Pulmonary artery endothelial cell (primary cell): ENCODE measurements around the gene MYT1. TPM values are rescaled to one million over a fixed set of nuclear protein-coding genes. Genes with fewer than 3 reads are reported as not detected.
"Not testable (repeated sequence)": the region's sequence is repeated elsewhere in the genome, so short reads cannot be mapped to it uniquely, and the experiment has no call there.

ENCODE experiments used
- DNase-seq: peaks from one replicate; pipeline ENCODE4 v3.0.0-alpha.2; 2011; ENCODE audit warnings: low read depth, low spot score
- total RNA-seq: library from RNA; depleted of rRNA; stranded (reverse); fragments of >200 nt; gene quantifications from 2 replicates; pipeline ENCODE4 v1.2.3, GENCODE V29; 2014

MYT1 gene
- total RNA-seq, 1 donor from 2014 or later: not detected

DNA sequence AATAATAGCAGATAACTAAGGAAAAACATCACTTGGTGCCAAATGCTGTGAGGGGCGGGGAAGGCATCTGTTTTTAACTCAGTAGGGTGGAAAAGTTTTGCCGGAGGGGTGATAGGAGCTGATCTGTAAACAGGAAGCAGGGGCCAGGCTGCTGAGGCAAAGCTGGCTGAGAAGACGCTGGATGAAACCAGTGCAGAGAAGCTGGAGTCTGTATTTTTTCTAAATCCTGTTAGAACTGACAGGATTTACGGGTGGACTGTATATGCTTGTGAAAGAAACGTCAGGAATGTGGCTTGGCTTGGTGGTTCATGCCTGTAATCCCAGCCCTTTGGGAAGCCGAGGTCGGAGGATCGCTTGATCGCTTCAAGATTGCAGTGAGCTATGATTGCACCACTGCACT is 96.9 kb downstream of the MYT1 start:
- DNase-seq: no peak

DNA sequence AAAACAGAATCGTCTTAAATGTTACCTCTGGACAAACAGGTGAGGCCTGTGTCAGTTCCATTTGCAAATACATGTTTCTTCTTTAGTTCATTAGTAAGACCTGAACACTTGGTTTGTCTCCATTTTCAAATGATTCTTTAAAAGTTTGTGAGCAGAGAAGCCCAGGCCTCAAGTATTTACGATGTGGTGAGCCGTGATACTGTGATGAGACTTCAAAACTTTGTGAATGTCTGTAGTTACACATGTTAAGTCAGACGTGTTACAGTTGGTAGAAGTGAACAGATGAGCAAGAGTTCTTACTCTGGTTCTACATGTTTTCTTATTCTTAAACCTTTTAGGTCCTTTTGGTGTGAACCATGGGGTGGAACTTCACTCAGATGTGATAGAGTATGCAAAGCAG is 99.8 kb downstream of the MYT1 start:
- no peak for DNase-seq

DNA sequence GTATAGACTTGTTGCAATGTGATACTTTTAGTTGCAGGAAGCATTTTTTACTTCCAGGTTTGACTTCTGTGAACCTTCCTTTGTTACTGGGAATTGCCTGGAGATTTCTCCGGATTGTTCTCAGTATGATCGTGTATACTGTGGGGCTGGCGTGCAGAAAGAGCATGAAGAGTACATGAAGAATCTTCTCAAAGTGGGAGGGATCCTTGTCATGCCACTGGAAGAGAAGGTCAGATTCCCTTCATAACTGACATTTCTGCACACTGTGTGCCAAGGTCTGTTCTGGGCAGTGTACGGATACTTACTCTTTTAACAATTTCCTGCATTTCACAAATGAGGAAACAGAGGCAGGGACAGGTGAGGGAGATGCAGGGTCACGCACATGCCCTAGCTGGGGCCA is 100.9 kb downstream of the MYT1 start:
- DNase-seq: no peak

DNA sequence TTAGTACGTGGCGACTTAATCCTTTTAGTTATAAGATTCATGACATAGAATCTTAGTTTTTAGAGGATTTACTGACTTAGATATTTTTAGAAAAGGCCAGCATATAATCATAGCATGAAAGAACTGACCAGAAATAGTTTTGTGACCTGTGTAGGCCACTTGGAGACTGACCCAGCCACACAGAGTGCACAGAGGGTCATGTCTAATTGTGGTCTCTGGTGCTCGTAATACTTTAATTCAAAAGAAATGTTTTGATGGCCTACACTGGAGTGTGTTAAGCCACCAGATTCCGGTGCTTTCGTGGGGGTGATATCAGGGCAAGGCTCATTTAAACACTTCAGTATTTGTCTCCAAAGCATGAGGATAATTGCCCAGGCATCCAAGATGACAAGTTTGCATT is 102.7 kb downstream of the MYT1 start:
- no peak for DNase-seq

DNA sequence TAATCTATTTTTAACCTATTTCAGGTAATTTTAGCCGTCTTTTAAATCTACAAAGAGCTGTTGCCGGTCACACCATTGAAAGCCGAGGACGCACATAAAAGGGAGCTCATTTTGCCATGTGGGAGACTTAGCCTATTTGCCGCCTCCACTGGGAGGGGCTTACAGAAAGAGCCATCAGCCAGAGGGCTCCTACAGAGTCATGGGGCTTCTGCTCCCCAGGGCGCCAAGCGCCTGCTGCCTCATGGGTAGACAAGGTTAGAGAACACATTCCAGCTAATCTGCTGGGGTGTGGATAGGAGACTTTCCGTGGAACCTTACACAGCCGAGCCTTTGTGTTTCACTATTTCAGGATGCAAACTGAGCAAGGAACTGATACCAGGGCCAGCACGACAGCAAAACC is 103.9 kb downstream of the MYT1 start:
- DNase-seq: no peak

DNA sequence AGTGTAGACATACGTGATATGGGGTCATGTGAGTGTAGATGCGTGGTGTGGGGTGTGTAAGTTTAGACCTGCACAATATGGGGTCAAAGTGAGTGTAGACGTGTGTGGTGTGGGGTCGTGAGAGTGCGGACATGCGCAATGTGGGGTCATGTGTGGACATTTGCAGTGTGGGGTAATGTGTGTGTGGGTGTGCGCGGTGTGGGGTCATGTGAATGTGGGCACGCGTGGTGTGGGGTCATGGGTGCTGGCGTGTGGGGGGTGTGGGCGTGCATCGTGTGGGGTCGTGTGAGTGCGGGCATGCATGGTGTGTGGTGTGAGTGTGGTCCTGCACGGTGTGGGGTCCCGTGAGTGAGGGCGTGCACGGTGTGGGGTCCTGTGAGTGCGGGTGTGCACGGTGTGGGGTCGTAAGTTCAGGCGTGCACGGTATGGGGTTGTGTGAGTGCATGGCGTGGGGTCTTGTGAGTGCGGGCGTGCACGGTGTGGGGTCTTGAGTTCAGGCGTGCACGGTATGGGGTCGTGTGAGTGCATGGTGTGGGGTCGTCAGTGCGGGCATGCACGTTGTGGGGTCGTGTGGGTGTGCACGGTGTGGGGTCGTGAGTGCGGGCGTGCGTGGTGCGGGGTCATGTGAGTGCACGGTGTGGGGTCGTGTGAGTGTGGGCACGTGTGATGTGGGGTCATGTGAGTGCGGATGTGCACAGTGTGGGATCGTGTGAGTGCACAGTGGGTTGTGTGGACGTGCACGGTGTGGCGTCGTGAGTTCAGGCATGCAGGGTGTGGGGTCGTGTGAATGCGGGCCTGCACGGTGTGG is 105.6 kb downstream of the MYT1 start:
- no peak for DNase-seq

DNA sequence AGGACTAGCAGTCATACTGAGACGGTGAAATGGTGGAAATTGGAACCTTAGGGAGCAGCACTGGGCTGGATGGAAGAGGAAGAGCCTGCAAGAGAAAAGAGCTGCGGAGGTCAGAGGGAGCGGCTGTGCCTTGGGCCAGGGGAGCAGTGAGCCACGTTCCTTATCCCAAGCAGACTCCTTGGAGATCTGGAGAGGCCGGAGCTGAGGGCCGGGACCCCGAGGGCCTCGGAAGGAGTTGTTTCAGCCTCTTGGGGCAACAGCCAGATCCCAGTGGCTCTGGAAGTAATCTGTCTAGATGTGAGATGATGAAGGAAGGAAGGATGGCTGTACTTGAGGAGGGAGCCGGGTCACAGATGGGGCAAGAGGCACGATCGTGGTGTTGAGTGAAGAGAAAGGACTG is 107.4 kb downstream of the MYT1 start:
- no peak for DNase-seq

DNA sequence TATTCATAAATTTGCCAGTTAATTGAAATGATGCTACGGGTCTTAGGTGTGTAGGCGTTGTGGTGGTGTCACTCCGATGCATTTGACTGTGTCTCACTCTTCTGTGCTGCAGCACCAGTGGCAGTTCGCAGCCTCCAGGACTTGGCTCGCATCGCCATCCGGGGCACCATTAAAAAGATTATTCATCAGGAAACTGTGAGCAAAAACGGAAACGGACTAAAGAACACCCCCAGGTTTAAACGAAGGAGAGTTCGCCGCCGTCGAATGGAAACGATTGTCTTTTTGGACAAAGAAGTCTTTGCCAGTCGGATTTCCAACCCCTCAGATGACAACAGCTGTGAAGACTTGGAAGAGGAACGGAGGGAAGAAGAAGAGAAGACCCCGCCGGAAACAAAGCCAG is 108.9 kb downstream of the MYT1 start:
- no peak for DNase-seq

DNA sequence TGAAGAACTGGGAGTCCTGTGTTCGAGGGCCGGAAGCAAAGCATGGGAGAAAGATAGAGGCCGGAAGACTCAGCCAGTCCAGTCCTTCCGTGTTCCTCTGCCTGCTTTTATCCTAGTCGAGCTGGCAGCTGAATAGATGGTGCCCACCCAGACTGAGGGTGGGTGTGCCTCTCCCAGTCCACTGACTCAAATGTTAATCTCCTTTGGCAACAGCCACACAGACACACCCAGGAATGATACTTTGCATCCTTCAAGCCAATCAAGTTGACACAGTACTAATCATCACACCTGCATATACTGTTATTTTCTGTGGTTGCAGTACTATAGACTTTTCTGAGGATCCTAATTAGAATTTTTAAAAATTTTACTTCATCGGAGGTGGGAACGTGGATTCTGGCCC is 112.6 kb downstream of the MYT1 start:
- DNase-seq: no peak

DNA sequence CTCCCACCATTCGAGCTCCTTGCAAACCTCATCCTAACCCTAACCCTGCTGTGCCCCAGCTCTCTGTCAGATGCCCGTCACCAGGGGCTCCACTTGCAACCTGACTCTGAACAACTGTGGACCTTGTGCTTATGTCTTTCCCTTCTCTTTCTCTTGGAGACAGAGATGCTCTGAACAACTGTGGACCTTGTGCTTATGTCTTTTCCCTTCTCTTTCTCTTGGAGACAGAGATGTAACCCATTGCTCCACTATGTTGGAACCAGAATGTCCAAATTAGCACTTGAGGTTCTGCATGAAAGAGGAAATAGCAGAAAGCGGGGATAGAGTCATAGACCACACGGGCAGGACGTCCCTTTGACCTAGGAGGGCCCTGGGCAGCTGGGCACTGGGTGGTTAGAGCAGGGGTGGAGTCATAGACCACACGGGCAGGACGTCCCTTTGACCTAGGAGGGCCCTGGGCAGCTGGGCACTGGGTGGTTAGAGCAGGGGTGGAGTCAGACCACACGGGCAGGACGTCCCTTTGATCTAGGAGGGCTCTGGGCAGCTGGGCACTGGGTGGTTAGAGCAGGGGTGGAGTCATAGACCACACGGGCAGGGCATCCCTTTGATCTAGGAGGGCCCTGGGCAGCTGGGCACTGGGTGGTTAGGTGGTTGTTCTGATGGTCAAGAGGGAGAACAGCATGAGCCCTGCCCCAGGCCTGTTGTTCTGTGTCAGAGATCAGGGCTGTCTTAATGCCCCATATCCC is 113.5 kb downstream of the MYT1 start:
- DNase-seq: no peak

DNA sequence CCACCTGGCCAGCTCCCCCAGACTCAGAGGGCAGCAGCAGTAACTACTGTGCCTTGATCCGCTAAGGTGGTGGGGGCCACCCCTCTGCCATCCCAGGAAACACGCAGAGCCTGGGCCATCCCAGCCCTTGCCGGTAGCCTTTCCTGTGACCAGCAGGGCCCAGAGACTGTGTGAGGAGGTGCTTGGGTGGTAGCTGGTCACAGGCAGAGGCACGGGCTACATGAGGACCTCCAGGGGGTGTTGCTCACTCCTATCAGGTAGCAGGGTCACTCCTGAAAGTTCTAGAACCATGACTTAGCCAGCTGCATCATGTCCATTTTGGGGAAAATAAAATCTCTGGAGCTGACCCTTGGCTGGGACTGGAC is 114.0 kb downstream of the MYT1 start:
- DNase-seq: no peak

DNA sequence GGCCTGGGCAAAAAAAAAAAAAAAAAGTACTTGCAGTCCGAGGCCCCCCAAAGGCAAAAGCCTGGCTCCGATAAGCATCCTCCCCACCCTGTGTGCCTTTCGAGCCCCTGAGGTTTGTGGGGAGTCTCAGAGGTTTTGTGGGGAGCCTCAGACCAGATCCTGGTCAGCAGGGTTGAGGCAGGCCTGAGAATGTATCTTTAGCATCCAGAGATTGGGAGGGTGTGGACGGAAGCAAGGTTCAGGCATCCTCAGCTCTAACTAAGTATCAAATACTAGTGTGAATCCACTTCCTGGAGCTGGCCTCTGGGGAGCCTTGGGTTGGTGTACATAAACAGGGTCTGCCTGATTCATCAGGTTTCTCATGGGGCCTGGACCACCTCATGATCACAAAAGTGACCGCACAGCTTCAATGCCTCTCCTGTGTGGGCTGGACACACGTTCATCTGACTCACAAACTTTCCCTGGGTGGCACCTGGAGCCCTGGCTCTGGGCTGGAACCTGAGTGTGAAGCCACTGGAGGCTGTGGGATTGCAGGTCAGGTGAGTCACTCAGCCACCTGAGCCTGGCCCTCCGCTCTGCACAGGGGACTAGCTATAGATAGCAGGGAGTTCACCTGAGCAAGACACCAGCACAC is 115.7 kb downstream of the MYT1 start:
- no peak for DNase-seq

DNA sequence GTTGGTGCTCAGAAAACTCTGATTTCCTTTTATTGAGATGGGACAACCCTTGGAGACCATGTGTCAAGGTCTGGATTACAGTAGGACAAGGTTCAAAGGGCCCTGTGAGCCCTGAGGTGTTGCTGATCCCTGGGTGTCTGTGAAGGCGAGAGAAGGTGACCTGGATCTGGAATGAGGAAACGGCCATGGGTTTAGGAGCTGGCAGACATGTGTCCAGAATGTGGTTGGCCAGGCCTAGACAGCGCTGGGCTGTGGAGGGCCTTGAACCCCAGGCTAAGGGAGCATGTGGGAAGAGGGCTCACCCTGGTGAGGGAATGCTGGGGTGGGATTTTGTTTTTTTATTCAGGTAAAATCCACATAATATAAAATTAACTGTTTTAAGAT is 116.2 kb downstream of the MYT1 start:
- DNase-seq: no peak

DNA sequence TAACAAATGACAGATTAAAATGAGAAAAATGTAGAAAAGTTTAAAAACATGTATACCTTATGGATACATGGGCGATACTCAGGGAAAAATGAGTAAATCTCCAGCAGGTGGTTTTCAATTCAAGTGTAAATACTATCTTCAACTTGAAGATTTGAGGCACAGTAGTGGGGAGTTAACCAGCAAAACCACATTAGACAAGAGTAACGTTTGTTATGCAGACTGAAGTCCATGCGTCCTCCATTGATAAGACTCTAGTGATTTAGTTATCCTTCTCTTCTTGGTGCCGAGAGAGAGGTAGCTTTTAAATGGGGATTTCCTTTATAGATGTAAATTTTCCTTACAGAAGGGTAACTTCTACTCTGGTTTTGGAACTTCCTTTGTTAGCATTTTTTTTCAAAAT is 119.4 kb downstream of the MYT1 start:
- DNase-seq: no peak

DNA sequence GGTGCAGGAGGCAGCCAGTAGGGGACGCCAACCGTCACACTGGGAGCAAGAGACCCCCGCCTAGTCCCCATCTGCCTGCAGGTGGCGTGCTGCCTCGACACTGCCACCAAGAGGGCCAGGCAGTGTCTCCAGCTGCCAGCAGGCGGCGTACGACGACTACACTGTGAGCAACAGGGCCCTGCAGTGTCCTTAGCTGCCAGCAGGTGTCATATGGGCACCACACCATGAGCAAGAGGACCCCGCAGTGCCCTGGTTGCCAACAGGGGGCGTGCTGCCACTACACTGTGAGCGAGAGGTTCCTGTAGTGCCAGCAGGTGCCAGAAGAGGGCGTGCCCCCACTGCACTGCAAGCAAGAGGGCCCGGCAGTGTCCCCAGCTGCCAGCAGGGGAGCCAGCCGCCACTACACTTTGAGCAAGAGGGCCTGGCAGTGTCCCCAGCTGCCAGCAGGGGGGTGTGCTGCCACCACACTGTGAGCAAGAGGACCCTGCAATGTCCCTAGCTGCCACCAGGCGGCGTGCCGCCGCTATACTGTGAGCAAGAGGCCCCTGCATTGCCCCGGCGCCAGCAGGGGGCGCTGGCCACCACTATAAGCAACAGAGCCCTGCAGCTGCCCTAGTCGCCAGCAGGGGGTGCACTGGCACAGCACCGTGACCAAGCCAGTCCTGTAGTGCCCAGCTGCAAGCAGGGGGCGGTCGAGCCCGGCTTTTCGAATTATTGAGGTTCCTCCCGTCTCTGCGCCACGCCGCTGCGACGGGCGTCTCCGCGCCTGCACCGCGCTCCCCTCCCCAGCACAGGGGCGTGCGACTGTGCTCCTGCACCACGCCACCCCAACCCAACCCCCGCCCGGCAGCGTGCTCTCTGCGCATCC is 121.6 kb downstream of the MYT1 start:
- not testable (repeated sequence) for DNase-seq

DNA sequence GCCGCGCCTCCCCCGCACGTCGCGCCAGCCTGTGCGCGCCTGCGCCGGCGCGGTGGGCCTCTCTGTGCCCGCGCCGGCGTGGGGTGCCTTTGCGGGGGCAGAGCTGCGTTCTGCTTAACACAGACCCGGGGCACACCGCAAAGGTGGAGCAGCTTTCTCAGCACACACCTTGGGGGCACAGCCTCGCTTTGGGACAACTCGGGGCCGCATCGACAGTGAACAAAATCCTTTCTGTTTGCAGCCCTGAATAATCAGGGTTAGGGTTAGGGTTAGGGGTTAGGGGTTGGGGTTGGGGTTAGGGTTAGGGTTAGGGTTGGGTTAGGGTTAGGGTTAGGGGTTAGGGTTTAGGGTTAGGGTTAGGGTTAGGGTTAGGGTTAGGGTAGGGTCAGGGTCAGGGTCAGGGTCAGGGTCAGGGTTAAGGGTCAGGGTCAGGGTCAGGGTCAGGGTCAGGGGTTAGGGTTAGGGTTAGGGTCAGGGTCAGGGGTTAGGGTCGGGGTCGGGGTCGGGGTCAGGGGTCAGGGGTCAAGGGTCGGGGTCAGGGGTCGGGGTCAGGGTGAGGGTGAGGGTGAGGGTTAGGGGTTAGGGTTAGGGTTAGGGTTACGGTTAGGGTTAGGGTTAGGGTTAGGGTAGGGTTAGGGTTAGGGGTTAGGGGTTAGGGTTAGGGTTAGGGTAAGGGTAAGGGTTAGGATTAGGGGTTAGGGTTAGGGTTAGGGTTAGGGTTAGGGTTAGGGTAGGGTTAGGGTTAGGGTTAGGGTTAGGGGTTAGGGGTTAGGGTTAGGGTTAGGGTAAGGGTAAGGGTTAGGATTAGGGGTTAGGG is 122.4 kb downstream of the MYT1 start:
- DNase-seq: not testable (repeated sequence)

DNA sequence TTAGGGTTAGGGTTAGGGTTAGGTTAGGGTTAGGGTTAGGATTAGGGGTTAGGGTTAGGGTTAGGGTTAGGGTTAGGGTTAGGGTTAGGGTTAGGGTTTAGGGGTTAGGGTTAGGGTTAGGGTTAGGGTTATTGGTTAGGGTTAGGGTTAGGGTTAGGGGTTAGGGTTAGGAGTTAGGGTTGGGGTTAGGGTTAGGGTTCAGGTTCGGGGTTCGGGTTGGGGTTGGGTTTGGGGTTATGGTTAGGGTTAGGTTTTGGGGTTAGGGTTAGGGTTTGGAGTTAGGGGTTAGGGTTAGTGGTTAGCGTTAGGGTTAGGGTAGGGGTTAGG is 123.0 kb downstream of the MYT1 start:
- DNase-seq: not testable (repeated sequence)
